Activated T-cell treated with anti-CD3 and anti-CD28 coated beads, Interleukin-2, amount 50 U/mL, for 72 hours (primary cell): ENCODE data around the gene ARHGAP15. TPM values are rescaled to one million over a fixed set of nuclear protein-coding genes. Genes with fewer than 3 reads are reported as not detected.

Source experiments
- ATAC-seq, 2 donors: fragments of 150-1000 bp; cut with Tn5 transposase; replicated peaks in 1 of 2; 2 replicates each; pipeline ENCODE4 v1.10.0; 2021; ENCODE audit warnings: moderate library complexity in 2 of 2, mild to moderate bottlenecking in 1 of 2
- DNase-seq, 2 donors: peaks; one replicate each; pipeline ENCODE4 v3.0.0; 2021 to 2022; ENCODE audit warnings: mixed read lengths in 1 of 2
- H3K27ac Mint-ChIP-seq: one replicate; pipeline ENCODE4 v1.8.0; 2022; ENCODE audit warnings: mild to moderate bottlenecking, moderate library complexity, mixed read lengths
- H3K27me3 Mint-ChIP-seq: one replicate; pipeline ENCODE4 v1.8.0; 2022; ENCODE audit warnings: low read depth, mixed read lengths
- H3K36me3 Mint-ChIP-seq, 2 donors: one replicate each; pipeline ENCODE4 v1.8.0; 2022; ENCODE audit warnings: mixed read lengths in 2 of 2, mild to moderate bottlenecking in 1 of 2; ENCODE audit not compliant: insufficient read depth in 2 of 2
- H3K4me1 Mint-ChIP-seq: one replicate; pipeline ENCODE4 v1.8.0; 2022; ENCODE audit warnings: low read depth, mixed read lengths
- H3K4me3 Mint-ChIP-seq, 2 donors: one replicate each; pipeline ENCODE4 v1.8.0; 2022; ENCODE audit warnings: mild to moderate bottlenecking in 2 of 2, mixed read lengths in 2 of 2, moderate library complexity in 2 of 2
- H3K9me3 Mint-ChIP-seq, 2 donors: one replicate each; pipeline ENCODE4 v1.8.0; 2022; ENCODE audit warnings: mixed read lengths in 2 of 2
- total RNA-seq, 2 donors: library from RNA; stranded (reverse); gene quantifications; one replicate each; pipeline ENCODE4 v1.2.3, GENCODE V29; 2022

ARHGAP15 gene
- total RNA-seq, 2 donors from 2014 or later: 94.6 to 111 TPM

DNA sequence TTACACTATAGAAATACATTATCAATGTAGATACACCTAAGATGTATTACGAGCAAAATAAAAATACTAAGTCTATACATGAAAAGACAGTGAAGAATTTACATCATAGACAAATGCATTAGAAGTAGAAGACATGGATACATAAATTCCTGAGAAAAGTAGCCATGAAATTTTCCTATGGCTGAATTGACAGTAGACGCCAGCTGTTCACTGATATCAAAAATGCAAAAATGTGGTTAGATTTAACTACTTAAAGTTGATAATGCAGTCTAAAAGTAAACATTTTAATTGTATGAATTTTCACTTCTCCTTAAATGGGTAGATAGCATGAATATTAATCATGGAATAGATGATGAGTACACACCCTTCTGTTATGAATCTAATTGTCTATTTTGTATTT is 350.9 kb downstream of the ARHGAP15 start:
- Mint-ChIP-seq H3K9me3 (no peaks in the 10 kb centered on the region), H3K36me3 (no peaks in the 10 kb centered on the region), H3K27ac (no peak overlapping the region), H3K4me1 (peaks cover 27% of the 10 kb centered on the region), H3K4me3 (no peak overlapping the region), H3K27me3 (no peaks in the 10 kb centered on the region)
- ATAC-seq: no peak
- no peak for DNase-seq

DNA sequence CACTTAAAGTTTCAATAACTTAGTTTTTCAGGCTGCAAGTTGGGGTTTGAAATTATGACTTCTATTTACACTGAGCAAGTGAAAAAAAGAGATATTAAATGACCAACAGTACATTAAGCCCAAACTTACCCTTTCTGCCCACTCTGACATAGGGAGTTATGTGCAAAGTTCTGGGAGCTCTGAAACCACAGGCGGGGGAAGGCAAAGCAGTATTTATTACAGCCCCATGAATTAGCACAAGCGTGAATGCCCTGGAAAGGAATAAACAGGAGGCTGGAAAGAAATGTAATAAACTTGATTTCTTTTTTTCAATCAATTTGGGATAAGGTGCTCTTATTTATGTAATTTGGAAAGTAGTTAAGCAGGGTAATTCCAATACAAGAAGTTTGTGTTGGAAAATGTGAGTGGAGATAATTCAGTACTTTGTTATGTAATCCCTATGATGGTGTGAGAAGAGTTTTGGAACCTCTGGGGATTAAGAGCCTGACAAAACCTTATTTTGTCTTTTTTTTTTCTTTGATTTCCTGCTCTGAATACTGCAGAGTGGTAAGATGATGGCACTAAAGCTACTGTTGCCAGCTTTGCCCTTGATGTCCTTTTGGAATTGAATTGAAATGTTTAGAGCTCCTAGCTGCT is 351.5 kb downstream of the ARHGAP15 start:
- no peaks in the 10 kb centered on the region for H3K9me3 Mint-ChIP-seq
- no peak overlapping the region for H3K4me3 Mint-ChIP-seq
- no peaks in the 10 kb centered on the region for H3K27me3 Mint-ChIP-seq
- peak overlapping the region; percentile 31 for H3K27ac Mint-ChIP-seq
- H3K4me1 Mint-ChIP-seq: peaks cover 20% of the 10 kb centered on the region
- H3K36me3 Mint-ChIP-seq: no peaks in the 10 kb centered on the region
- no peak for ATAC-seq
- no peak for DNase-seq

GRCh38 chr2:143481237-143481623 is 352.0 kb downstream of the ARHGAP15 start:
- peak overlapping the region; percentile 26 for H3K27ac Mint-ChIP-seq
- H3K27me3 Mint-ChIP-seq: no peaks in the 10 kb centered on the region
- H3K4me3 Mint-ChIP-seq: no peak overlapping the region
- ATAC-seq (no peak), DNase-seq (no peak)
- no peaks in the 10 kb centered on the region for H3K36me3 Mint-ChIP-seq
- no peaks in the 10 kb centered on the region for H3K9me3 Mint-ChIP-seq
- H3K4me1 Mint-ChIP-seq: peaks cover 21% of the 10 kb centered on the region

GRCh38 chr2:143481733-143482132 is 352.5 kb downstream of the ARHGAP15 start:
- Mint-ChIP-seq H3K36me3 (no peaks in the 10 kb centered on the region), H3K9me3 (no peaks in the 10 kb centered on the region), H3K4me1 (peaks cover 20% of the 10 kb centered on the region), H3K4me3 (no peak overlapping the region), H3K27me3 (no peaks in the 10 kb centered on the region), H3K27ac (no peak overlapping the region)
- ATAC-seq (no peak), DNase-seq (no peak)

DNA sequence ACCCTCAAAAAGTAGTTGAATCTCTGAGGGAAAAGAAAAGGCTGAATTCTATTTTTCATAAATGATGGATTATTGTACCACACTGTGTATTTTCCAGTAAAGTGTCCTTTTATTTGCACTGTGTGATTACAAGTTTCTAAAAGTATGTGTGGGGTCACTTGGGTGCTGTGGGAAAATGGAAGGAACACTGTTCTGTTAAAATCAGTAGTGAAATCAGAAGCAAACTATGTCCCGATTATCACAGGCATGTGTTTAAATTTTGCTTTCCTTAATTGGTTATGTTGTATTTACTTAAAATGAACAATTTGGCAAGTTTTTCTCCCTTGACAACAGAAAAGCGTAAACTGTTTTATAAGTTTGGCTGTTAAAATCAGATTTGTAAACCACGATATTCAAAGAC is 353.1 kb downstream of the ARHGAP15 start:
- Mint-ChIP-seq H3K4me3 (no peak overlapping the region), H3K4me1 (peaks cover 15% of the 10 kb centered on the region), H3K36me3 (no peaks in the 10 kb centered on the region), H3K27me3 (no peaks in the 10 kb centered on the region), H3K27ac (no peak overlapping the region), H3K9me3 (no peaks in the 10 kb centered on the region)
- DNase-seq (no peak), ATAC-seq (no peak)

DNA sequence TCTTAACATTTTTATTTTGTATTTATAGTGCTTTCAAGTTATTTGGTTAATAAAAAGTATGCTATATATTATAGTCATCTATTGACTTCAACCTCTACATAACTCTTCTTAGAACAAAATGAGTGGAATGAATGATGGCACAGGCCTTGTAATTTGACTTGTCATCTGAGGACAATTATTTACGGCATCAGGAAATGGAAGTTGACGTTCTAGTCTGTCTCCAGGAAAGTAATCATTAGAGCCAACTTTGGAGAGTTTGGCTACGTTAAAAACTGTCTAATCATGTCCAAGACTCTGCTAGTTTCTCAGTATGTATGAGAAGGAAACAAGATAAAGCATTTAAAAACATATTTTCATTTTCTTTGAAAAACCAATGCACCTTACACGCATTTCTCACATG is 353.6 kb downstream of the ARHGAP15 start:
- peaks cover 11% of the 10 kb centered on the region for H3K4me1 Mint-ChIP-seq
- ATAC-seq (no peak), DNase-seq (no peak)
- no peaks in the 10 kb centered on the region for H3K27me3 Mint-ChIP-seq
- no peak overlapping the region for H3K27ac Mint-ChIP-seq
- no peak overlapping the region for H3K4me3 Mint-ChIP-seq
- no peaks in the 10 kb centered on the region for H3K9me3 Mint-ChIP-seq
- H3K36me3 Mint-ChIP-seq: peaks cover 0 to 1% of the 10 kb centered on the region in 2 donors

DNA sequence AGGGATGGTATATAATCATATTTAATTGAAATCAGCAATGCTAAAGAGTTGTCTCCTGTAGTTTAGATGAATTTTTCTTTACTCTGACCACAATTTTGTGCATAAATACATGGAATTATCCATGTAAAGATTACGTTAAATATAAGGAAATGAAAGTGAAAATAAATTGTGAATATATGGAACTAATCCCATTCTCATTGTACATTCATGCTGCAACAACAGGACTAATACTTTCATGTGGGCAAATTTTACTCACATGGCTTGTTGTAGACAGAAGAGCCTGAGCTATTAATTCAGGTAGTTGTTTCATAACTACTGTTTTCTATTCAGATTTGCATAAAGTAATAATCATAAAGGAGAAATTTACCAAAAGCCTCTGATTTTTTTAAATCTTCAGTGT is 357.8 kb downstream of the ARHGAP15 start:
- DNase-seq: no peak
- Mint-ChIP-seq H3K27me3 (no peaks in the 10 kb centered on the region), H3K4me1 (peaks cover 5% of the 10 kb centered on the region), H3K9me3 (no peaks in the 10 kb centered on the region), H3K4me3 (no peak overlapping the region), H3K27ac (no peak overlapping the region), H3K36me3 (peaks cover 0 to 5% of the 10 kb centered on the region in 2 donors)
- no peak for ATAC-seq

GRCh38 chr2:143489145-143489544 is 359.9 kb downstream of the ARHGAP15 start:
- no peak overlapping the region for H3K27ac Mint-ChIP-seq
- no peaks in the 10 kb centered on the region for H3K27me3 Mint-ChIP-seq
- H3K36me3 Mint-ChIP-seq: peaks cover 5 to 21% of the 10 kb centered on the region in 2 donors
- peaks cover 22% of the 10 kb centered on the region for H3K4me1 Mint-ChIP-seq
- ATAC-seq: no peak
- no peak for DNase-seq
- H3K4me3 Mint-ChIP-seq: no peak overlapping the region
- peaks cover 0 to 6% of the 10 kb centered on the region in 2 donors for H3K9me3 Mint-ChIP-seq

GRCh38 chr2:143491131-143491530 is 361.9 kb downstream of the ARHGAP15 start:
- Mint-ChIP-seq H3K4me3 (no peak overlapping the region), H3K27me3 (no peaks in the 10 kb centered on the region), H3K9me3 (peaks cover 4 to 6% of the 10 kb centered on the region in 2 donors), H3K27ac (no peak overlapping the region), H3K36me3 (peaks cover 5 to 29% of the 10 kb centered on the region in 2 donors), H3K4me1 (peaks cover 21% of the 10 kb centered on the region)
- ATAC-seq (no peak), DNase-seq (no peak)

DNA sequence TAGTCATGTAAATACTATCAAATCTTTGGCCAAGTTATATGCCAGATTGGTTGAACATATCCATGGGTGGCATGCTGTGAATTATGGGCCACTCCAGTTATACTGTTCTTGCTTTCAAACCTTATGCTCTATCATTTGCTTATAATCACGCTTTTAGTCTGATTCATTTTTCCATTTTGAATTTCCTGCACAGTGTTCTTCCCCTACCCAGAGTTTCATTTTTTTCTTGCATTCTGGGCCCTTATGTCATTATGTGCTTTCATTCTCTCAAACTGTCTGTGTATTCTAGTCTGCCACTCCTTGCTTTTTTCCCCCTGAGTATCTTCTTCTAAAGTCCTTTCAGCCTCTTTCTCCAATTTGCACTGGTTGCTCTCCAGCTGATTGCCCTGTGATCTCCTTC is 364.1 kb downstream of the ARHGAP15 start:
- ATAC-seq (no peak), DNase-seq (no peak)
- H3K4me3 Mint-ChIP-seq: no peak overlapping the region
- H3K27ac Mint-ChIP-seq: no peak overlapping the region
- H3K36me3 Mint-ChIP-seq: peaks cover 5 to 24% of the 10 kb centered on the region in 2 donors
- H3K27me3 Mint-ChIP-seq: no peaks in the 10 kb centered on the region
- H3K9me3 Mint-ChIP-seq: peaks cover 4 to 6% of the 10 kb centered on the region in 2 donors
- peaks cover 16% of the 10 kb centered on the region for H3K4me1 Mint-ChIP-seq

DNA sequence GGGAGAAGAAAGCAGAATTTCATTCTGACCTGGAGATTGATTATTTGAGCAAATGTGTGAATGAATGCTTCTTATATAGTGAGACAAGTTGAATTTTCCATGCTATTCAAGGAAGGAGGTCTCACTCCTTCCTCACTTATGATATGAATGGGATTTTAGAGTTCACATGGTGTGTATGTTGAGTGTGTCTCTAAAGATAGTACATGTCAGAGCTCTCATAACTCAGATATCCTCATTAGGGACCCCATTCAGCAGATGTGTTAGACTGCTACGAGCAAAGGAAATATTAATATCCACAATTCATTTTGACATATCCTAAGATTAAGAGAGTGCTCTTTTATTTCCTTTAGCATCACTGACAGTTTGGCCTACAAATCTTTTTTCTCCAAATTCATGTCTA is 368.5 kb downstream of the ARHGAP15 start:
- Mint-ChIP-seq H3K9me3 (peaks cover 4 to 6% of the 10 kb centered on the region in 2 donors), H3K4me1 (peaks cover 16% of the 10 kb centered on the region), H3K4me3 (no peak overlapping the region), H3K36me3 (peaks cover 7 to 25% of the 10 kb centered on the region in 2 donors), H3K27ac (no peak overlapping the region), H3K27me3 (no peaks in the 10 kb centered on the region)
- DNase-seq (no peak), ATAC-seq (no peak)

GRCh38 chr2:143498496-143498895 is 369.3 kb downstream of the ARHGAP15 start:
- H3K36me3 Mint-ChIP-seq: peaks cover 5 to 19% of the 10 kb centered on the region in 2 donors
- H3K4me3 Mint-ChIP-seq: no peak overlapping the region
- DNase-seq (no peak), ATAC-seq (no peak)
- H3K27me3 Mint-ChIP-seq: no peaks in the 10 kb centered on the region
- peak overlapping the region; percentile 65 for H3K27ac Mint-ChIP-seq
- H3K4me1 Mint-ChIP-seq: peaks cover 9% of the 10 kb centered on the region
- peaks cover 3 to 4% of the 10 kb centered on the region in 2 donors for H3K9me3 Mint-ChIP-seq

DNA sequence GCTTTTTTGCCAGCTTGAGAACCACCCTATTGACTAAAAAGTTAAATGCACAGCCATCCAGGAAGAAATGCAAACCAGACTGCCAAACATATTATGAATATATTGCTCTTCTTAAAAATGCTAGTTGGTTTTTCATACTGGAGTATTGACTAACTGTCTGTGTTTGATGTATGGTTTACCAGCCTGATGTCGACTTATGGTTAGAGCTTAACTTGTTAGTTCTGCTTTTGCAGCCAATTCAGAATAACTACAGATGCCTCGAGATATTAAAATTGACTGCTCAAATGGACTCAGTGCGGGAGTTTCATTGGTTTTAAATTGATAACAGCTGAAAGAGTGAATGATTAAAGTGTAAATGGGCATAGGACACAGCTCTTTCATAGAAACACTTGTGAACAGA is 369.8 kb downstream of the ARHGAP15 start:
- Mint-ChIP-seq H3K4me3 (no peak overlapping the region), H3K36me3 (peaks cover 2 to 13% of the 10 kb centered on the region in 2 donors), H3K27me3 (no peaks in the 10 kb centered on the region), H3K9me3 (peaks cover 0 to 4% of the 10 kb centered on the region in 2 donors), H3K27ac (peak overlapping the region; percentile 65), H3K4me1 (peaks cover 6% of the 10 kb centered on the region)
- ATAC-seq: no peak
- no peak for DNase-seq

GRCh38 chr2:143501106-143501676 is 372.0 kb downstream of the ARHGAP15 start:
- H3K36me3 Mint-ChIP-seq: peaks cover 2 to 9% of the 10 kb centered on the region in 2 donors
- DNase-seq (no peak), ATAC-seq (no peak)
- H3K9me3 Mint-ChIP-seq: no peaks in the 10 kb centered on the region
- H3K27ac Mint-ChIP-seq: no peak overlapping the region
- H3K4me3 Mint-ChIP-seq: no peak overlapping the region
- no peaks in the 10 kb centered on the region for H3K27me3 Mint-ChIP-seq
- H3K4me1 Mint-ChIP-seq: peaks cover 12% of the 10 kb centered on the region
